Stimulated activated CD4-positive, alpha-beta T cell treated with anti-CD3 and anti-CD28 coated beads, Interleukin-1b, Interleukin-23, amount 100 ng/mL, for 48 hours (primary cell): ENCODE results near the gene ZFP36L2.

ENCODE experiments used
- DNase-seq: peaks from one replicate; pipeline ENCODE4 v3.0.0-alpha.2; 2020

ZFP36L2 gene

GRCh38 chr2:43222475-43223309 lies 3.7 kb downstream of the ZFP36L2 start:
- DNase-seq = no peak

DNA sequence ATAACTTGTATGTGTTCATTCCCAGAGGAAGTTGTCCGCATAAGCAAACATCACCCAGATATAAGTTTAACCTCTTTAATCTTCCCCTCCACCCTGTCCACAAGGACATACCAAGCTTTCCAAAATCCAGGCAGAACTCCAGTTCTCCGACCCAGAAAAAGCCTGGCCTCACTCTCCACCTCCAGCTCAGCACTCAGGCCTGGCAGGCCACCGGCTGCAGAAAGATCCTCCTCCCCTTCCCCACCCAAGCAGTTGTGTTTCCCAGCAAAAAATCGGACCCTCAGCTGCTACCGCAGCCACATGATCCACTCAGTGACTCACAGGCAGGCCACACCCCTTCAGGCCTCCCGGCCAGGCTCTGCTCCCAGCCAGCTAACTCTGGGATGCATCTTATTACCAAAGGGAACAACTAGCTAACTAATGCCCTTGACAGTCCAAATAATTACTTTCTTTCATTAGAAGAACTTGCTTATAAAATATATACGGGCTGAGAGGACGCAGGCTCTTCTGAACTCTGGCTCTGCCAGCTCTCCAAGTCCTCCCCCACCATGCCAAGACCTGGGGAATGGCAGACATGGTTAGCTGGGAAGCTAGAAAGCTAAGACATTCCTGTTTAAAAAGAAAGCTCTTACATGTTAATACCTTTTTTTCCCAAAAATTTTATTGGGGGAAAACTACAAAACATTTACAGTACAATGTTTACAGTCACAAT lies 4.5 kb downstream of the ZFP36L2 start:
- peak; percentile 60 for DNase-seq

DNA sequence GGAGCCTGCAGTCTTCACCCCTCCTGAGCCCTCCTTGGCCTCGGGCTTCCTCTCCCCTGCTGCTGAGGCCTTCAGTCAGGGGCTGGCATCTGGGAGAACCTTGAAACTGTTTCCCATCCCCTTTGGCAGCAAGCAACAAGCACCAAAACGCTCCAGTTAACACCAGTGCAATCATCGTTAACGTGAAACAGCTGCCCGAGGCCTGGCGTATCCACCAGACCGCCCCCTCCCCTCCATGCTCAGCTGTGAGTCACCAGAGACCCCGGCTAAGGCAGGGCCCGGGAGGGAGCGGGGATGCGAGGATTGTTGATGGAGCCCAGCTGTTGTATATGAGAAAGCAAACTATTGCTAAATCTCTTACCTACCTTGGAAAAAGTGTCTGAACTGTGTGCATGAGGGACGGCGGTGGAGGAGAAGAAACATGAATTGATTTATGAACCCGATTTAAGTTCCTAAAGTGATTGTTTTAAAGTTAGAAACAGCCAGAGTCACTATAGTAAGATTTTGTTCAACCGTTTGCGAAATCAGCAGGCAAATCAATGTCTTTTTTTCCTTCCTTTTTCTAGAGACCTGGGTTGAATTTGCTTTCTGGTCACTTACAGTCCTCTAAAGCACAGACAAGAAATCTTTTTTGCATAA lies 5.2 kb downstream of the ZFP36L2 start:
- peak; percentile 31 for DNase-seq

- no peak for DNase-seq
Observed at GRCh38 chr2:43220760-43221123, 5.7 kb downstream of the ZFP36L2 start.

DNA sequence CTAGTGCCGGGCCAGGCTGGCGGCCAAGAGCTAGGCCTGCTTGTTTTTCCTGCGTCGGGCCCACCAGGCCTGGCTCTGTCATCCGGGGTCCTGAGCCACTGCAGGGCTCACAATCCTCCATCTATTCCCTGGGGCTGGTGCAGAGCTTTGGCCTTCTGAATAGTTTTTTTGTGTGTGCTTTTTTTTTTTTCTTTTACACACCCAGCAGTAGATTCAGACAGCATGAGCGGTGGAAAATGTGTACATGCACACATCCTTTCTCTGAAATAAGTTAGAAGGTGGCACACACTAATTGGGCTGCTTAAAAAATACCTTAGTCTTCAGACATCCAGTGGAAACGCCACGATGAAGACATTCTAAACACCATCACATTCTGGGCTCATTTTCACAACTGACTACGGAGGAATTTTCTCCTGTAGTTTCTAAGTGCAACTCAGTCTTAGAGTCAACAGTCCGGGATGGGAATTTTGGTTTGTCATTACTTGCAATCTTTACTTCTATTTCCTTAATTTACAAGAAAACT lies 6.1 kb downstream of the ZFP36L2 start:
- DNase-seq = no peak

GRCh38 chr2:43219383-43220228 lies 6.8 kb downstream of the ZFP36L2 start:
- peak; percentile 80 for DNase-seq

- DNase-seq = peak; percentile 45
Observed at GRCh38 chr2:43218702-43219382, 7.6 kb downstream of the ZFP36L2 start.

GRCh38 chr2:43218155-43218701 lies 8.2 kb downstream of the ZFP36L2 start:
- DNase-seq = no peak

DNA sequence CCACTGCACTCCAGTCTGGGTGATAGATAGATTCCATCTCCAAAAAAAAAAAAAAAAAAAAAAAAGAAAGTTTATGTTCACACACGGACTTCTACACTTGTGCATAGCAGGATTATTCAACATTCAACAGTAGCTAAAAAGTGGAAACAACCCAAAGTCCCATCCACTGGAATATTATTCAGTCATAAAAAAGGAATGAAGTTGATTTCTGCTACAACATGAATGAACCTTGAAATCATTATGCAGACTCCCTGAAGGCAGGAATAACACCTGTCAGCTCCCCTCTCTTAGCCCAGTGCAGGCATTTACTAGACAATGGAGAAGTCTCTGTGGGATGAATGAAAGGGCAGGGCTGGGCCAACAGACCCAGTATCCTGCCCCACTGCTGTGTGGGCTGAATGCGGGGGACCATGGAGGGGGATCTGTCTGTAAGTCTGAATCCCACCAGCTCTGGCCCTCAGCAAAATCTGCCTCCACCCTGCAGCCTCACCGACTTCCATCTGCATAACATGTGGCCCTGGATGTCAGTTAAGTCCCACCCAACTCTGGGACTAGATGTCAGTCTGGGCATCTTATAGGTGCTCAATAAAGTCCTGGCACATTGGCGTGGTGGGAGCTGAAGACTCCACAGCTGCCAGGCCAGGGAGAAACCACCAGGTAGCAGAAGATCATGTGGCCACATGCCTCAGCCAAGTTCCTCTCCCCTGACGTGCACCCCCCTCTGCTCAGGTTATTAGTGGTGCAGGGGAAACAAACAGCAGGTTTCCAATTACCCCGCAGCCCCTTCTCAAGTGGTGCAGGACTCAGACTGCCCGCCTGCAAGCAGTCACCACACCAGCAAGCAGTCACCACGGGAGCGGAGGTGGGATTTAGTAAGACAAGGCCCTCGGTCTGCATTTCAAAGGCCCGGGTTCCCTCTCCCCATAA lies 8.9 kb downstream of the ZFP36L2 start:
- DNase-seq = no peak

GRCh38 chr2:43216629-43217028 lies 9.8 kb downstream of the ZFP36L2 start:
- no peak for DNase-seq

DNA sequence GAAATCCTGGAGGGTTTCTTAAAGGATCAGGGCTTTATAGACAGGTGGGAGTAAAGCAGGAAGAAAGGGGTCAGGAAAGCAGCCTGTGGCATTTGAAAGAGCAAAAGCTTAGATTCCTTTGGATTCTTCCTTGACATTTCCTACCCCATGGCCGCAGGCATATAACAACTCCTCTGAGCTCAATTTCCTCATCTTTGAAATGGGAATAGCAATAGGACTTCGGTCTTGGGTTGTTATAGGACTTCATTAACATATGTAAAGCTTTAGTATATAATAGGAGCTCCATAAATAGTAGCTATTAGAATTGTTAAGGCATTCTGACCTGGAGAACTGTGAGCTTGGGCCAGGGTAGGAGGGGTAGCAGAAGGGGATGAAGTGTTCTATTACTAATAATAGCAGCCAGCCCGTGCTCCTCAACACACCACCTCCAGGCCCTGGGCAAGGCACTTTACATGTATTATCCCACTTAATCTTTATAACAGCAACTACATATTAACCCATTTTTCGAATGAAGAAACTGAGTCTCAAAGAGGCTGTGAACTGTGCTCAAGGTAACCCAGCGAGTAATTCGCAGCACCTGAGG lies 10.6 kb downstream of the ZFP36L2 start:
- no peak for DNase-seq

GRCh38 chr2:43214253-43214652 lies 12.2 kb downstream of the ZFP36L2 start:
- no peak for DNase-seq

DNA sequence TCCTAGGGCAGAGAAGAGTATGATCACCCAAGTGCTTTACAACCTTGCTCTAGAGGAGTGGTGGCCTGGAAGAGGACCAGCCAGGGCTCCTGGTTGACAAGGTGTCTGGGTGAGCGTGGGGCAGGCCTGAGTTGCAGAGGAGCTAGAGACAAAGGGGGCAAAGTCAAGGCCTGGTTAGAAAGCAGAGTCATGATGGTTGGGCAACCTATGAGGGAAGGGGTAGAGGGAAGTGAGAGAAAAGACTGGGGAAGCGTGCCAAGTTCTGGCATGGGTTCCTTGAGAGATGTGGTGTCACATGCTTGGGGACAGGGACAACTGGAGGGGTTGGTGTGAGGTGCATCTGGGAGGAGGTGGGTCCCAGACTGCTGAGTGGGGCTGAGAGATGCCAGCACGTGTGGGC lies 13.5 kb downstream of the ZFP36L2 start:
- DNase-seq = no peak

- DNase-seq = no peak
Observed at GRCh38 chr2:43212216-43212835, 14.1 kb downstream of the ZFP36L2 start.

- DNase-seq = peak; percentile 50
Observed at GRCh38 chr2:43210467-43211303, 15.7 kb downstream of the ZFP36L2 start.

DNA sequence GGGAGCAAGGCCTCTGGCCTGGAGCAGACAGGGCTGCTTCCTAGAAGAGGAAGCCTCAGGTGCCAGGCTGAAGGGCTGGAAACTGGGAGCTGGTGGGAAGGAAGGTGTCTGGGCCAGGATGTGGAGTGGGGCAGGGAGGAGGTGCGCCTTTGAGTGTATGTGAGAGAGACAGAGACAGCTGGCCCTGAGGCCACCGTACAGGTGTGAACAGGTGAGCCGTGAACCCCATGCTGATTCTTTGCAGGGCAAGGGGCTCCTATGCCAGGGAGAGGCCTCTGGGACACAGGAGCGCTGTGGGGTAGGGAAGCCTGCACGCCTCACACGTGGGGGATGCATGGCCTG lies 16.3 kb downstream of the ZFP36L2 start:
- no peak for DNase-seq

- DNase-seq = no peak
Observed at GRCh38 chr2:43209204-43209717, 17.1 kb downstream of the ZFP36L2 start.

GRCh38 chr2:43207553-43208300 lies 18.7 kb downstream of the ZFP36L2 start:
- no peak for DNase-seq
